Lower leg skin (tissue), 3 donors: ENCODE data around the gene ROR2.

Source experiments
- POLR2A ChIP-seq, 2 donors: fragments of 450-650 bp; IDR thresholded peaks; one replicate each; pipeline ENCODE4 v1.6.1; 2016 to 2017; ENCODE audit warnings: antibody characterized with exemption in 2 of 2, mild to moderate bottlenecking in 1 of 2, moderate library complexity in 1 of 2
- TF ChIP-seq, protein P1 (sequence below), 3 donors: fragments of 450-650 bp; IDR thresholded peaks; one replicate each; pipeline ENCODE4 v1.5.1; 2016; ENCODE audit warnings: antibody characterized with exemption in 3 of 3, mild to moderate bottlenecking in 3 of 3, moderate library complexity in 2 of 3

DNA sequence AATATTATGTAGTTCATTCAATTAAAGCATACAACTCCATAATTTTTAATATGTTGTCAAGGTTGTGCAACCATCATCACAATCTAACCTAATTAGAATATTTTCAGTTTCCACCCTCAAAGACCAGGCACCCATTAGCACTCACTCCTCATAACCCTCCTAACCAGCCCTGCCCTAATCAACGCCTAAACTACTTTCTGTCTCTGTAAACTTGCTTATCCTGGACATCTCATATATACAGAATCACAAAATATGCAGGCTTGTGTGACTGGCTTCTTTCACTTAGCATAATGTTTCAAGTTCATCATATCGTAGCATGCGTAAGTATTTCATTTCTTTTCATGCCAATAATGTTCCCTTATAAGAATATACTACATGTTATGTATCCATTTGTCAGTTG is 391.6 kb downstream of the ROR2 start:
- TF ChIP-seq, protein P1, sequence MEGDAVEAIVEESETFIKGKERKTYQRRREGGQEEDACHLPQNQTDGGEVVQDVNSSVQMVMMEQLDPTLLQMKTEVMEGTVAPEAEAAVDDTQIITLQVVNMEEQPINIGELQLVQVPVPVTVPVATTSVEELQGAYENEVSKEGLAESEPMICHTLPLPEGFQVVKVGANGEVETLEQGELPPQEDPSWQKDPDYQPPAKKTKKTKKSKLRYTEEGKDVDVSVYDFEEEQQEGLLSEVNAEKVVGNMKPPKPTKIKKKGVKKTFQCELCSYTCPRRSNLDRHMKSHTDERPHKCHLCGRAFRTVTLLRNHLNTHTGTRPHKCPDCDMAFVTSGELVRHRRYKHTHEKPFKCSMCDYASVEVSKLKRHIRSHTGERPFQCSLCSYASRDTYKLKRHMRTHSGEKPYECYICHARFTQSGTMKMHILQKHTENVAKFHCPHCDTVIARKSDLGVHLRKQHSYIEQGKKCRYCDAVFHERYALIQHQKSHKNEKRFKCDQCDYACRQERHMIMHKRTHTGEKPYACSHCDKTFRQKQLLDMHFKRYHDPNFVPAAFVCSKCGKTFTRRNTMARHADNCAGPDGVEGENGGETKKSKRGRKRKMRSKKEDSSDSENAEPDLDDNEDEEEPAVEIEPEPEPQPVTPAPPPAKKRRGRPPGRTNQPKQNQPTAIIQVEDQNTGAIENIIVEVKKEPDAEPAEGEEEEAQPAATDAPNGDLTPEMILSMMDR (IDR thresholded peaks at IDR 0.05), result no peak
- TF ChIP-seq POLR2A (IDR thresholded peaks at IDR 0.05), result no peak
